ENCODE data around the gene C1QC. TPM values are rescaled to one million over a fixed set of nuclear protein-coding genes. Genes with fewer than 3 reads are reported as not detected.

The C1QC gene
- total RNA-seq, 1 donor from 2014 or later = 800 TPM

- no peak for DNase-seq
- Histone ChIP-seq H3K4me1 (no peaks in the 10 kb centered on the region), H3K4me3 (no peak overlapping the region), H3K9me3 (no peaks in the 10 kb centered on the region), H3K36me3 (no peaks in the 10 kb centered on the region), H3K27ac (no peak overlapping the region), H3K27me3 (ENCODE audit: low read depth) (peaks cover 66% of the 10 kb centered on the region)
- intact Hi-C loops (cut with DNase I) = no loop called here
- TF ChIP-seq CTCF (IDR thresholded peaks at IDR 0.05) = no peak
- no peak for ATAC-seq
Measured at GRCh38 chr1:22625262-22625925, 18.0 kb upstream of the C1QC start.

DNA sequence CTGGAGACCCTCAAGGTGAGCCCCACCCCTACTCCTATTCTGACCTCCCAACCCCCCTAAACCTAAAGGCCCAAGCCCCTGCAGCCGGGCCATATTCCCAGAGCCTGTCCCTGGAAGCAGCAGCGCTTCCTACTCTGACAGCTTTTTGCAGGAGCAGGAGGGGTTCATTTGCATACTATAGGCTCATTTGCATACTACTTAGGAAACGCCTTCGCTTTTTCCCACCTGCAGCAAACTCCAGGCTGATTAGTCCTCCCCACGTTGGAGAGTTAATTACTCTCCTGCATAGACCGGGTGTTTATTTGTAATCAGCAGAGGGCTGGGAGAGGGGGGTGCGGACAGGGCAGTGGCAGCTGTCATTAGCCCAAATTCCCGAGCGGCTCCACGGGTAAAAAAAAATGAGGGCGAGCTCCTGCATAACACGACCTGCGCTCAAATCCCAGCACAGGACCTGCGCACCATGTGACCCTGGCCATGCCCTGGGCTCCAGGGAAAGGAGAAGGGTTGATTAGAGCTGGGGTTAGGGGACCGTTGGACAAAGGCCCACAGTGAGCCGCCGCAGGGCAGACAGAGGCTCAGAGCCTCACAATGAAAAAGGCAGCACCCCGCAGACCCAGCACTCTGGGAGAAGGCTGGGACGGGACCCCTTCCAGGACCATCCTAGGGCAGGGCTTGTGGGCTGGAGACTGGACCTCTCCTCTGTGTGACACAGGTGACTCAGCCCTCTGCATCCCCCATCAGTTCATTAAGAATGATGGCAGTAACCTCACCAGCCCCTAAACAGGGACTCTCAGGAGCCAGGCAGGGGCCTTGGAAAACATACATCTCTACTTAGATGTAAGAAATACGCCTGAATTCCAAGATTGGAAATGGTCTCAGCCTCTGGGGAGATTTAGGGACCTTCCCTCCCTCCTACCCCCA lies 16.9 kb upstream of the C1QC start:
- Histone ChIP-seq H3K36me3 (no peaks in the 10 kb centered on the region), H3K27ac (no peak overlapping the region), H3K4me1 (no peaks in the 10 kb centered on the region), H3K9me3 (no peaks in the 10 kb centered on the region), H3K4me3 (no peak overlapping the region), H3K27me3 (ENCODE audit: low read depth) (peaks cover 55% of the 10 kb centered on the region)
- ATAC-seq (no peak), DNase-seq (no peak)
- intact Hi-C loops (cut with DNase I) = no loop called here
- no peak for TF ChIP-seq CTCF (IDR thresholded peaks at IDR 0.05)

- ATAC-seq = no peak
- no peaks in the 10 kb centered on the region for H3K9me3 ChIP-seq
- H3K36me3 ChIP-seq = no peaks in the 10 kb centered on the region
- no peaks in the 10 kb centered on the region for H3K4me1 ChIP-seq
- DNase-seq = no peak
- no peak overlapping the region for H3K4me3 ChIP-seq
- no peak for TF ChIP-seq CTCF (IDR thresholded peaks at IDR 0.05)
- H3K27ac ChIP-seq = no peak overlapping the region
- peaks cover 56% of the 10 kb centered on the region for H3K27me3 ChIP-seq (ENCODE audit: low read depth)
- intact Hi-C loops (cut with DNase I) = no loop called here
Measured at GRCh38 chr1:22627331-22627730, 16.1 kb upstream of the C1QC start.

GRCh38 chr1:22628698-22629444 lies 14.6 kb upstream of the C1QC start:
- TF ChIP-seq CTCF (IDR thresholded peaks at IDR 0.05) = no peak
- Histone ChIP-seq H3K4me3 (no peak overlapping the region), H3K36me3 (no peaks in the 10 kb centered on the region), H3K27me3 (ENCODE audit: low read depth) (peaks cover 46% of the 10 kb centered on the region), H3K27ac (no peak overlapping the region), H3K9me3 (no peaks in the 10 kb centered on the region), H3K4me1 (no peaks in the 10 kb centered on the region)
- intact Hi-C loops (cut with DNase I) = no loop called here
- ATAC-seq (no peak), DNase-seq (no peak)

GRCh38 chr1:22629886-22630285 lies 13.5 kb upstream of the C1QC start:
- no peaks in the 10 kb centered on the region for H3K36me3 ChIP-seq
- H3K27ac ChIP-seq = no peak overlapping the region
- intact Hi-C loops (cut with DNase I) = no loop called here
- TF ChIP-seq CTCF (IDR thresholded peaks at IDR 0.05) = no peak
- DNase-seq = no peak
- no peaks in the 10 kb centered on the region for H3K9me3 ChIP-seq
- H3K4me3 ChIP-seq = no peak overlapping the region
- peaks cover 43% of the 10 kb centered on the region for H3K27me3 ChIP-seq (ENCODE audit: low read depth)
- ATAC-seq = no peak
- H3K4me1 ChIP-seq = no peaks in the 10 kb centered on the region
